Measurements from ENCODE around the gene OGDH.

The OGDH gene

GRCh38 chr7:44645696-44646095 is 39.3 kb downstream of the OGDH start:
- Histone ChIP-seq H3K9me3 (no peaks in the 10 kb centered on the region), H3K27me3 (no peaks in the 10 kb centered on the region), H3K4me1 (no peaks in the 10 kb centered on the region), H3K4me3 (ENCODE audit: low read depth, low read length) (no peak overlapping the region), H3K36me3 (peaks cover 13% of the 10 kb centered on the region)
- TF ChIP-seq CTCF (IDR thresholded peaks at IDR 0.05; ENCODE audit: low read depth, low read length), result no peak
- no peak for DNase-seq

- Histone ChIP-seq H3K4me1 (no peaks in the 10 kb centered on the region), H3K9me3 (no peaks in the 10 kb centered on the region), H3K36me3 (peaks cover 13% of the 10 kb centered on the region), H3K4me3 (ENCODE audit: low read depth, low read length) (no peak overlapping the region), H3K27me3 (no peaks in the 10 kb centered on the region)
- no peak for DNase-seq
- no peak for TF ChIP-seq CTCF (IDR thresholded peaks at IDR 0.05; ENCODE audit: low read depth, low read length)
Observed at GRCh38 chr7:44646176-44646920, 39.9 kb downstream of the OGDH start.

- peaks cover 10% of the 10 kb centered on the region for H3K36me3 ChIP-seq
- DNase-seq, result no peak
- no peak overlapping the region for H3K4me3 ChIP-seq (ENCODE audit: low read depth, low read length)
- no peaks in the 10 kb centered on the region for H3K9me3 ChIP-seq
- TF ChIP-seq CTCF (IDR thresholded peaks at IDR 0.05; ENCODE audit: low read depth, low read length), result no peak
- no peaks in the 10 kb centered on the region for H3K4me1 ChIP-seq
- no peaks in the 10 kb centered on the region for H3K27me3 ChIP-seq
Observed at GRCh38 chr7:44646921-44647636, 40.7 kb downstream of the OGDH start.

- H3K27me3 ChIP-seq, result no peaks in the 10 kb centered on the region
- peaks cover 10% of the 10 kb centered on the region for H3K36me3 ChIP-seq
- H3K9me3 ChIP-seq, result no peaks in the 10 kb centered on the region
- TF ChIP-seq CTCF (IDR thresholded peaks at IDR 0.05; ENCODE audit: low read depth, low read length), result no peak
- H3K4me3 ChIP-seq (ENCODE audit: low read depth, low read length), result no peak overlapping the region
- no peak for DNase-seq
- H3K4me1 ChIP-seq, result no peaks in the 10 kb centered on the region
Observed at GRCh38 chr7:44647981-44648714, 41.7 kb downstream of the OGDH start.

- no peak for TF ChIP-seq CTCF (IDR thresholded peaks at IDR 0.05; ENCODE audit: low read depth, low read length)
- peaks cover 10% of the 10 kb centered on the region for H3K36me3 ChIP-seq
- no peak overlapping the region for H3K4me3 ChIP-seq (ENCODE audit: low read depth, low read length)
- no peak for DNase-seq
- H3K4me1 ChIP-seq, result no peaks in the 10 kb centered on the region
- no peaks in the 10 kb centered on the region for H3K27me3 ChIP-seq
- H3K9me3 ChIP-seq, result no peaks in the 10 kb centered on the region
Observed at GRCh38 chr7:44650242-44650641, 43.8 kb downstream of the OGDH start.

Data from BE2C (cell line).